IPS-11a (cell line): ENCODE measurements around the gene FCRL1.

Experiments used
- H3K4me3 ChIP-seq: one replicate; pipeline ENCODE4 v1.5.1; 2013; ENCODE audit warnings: low read depth, low read length, control low read depth

FCRL1 gene, protein sequence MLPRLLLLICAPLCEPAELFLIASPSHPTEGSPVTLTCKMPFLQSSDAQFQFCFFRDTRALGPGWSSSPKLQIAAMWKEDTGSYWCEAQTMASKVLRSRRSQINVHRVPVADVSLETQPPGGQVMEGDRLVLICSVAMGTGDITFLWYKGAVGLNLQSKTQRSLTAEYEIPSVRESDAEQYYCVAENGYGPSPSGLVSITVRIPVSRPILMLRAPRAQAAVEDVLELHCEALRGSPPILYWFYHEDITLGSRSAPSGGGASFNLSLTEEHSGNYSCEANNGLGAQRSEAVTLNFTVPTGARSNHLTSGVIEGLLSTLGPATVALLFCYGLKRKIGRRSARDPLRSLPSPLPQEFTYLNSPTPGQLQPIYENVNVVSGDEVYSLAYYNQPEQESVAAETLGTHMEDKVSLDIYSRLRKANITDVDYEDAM

DNA sequence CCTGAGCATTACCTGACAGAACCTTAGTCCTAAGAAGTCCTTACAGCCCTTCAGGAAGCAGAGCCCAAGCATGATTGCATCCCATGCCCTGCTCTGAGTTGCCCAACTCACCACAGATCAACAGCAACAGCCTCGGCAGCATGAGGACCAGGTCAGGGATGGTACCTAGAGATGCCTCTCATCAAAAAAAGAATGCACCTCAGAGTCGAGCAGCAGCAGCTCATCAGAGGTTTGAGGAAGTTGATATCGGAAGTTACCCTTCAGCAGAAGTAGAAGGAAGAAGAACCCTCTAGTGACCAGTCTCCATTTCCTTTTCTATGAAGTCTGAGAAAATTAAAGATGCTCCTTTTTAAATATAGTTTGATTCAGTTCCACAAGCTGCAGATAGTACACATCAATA lies at the start of gene FCRL1:
Gene FCRL1 (minus strand): TSS at position 225 of the 400 bp plus-strand sequence. CDS start 83 bp downstream, at position 142.
- H3K4me3 ChIP-seq, result no peak within 1 kb of the TSS

- H3K4me3 ChIP-seq, result no peak overlapping the region
Measured at GRCh38 chr1:157868654-157869053, 48.7 kb upstream of the FCRL1 start.

- no peak overlapping the region for H3K4me3 ChIP-seq
Measured at GRCh38 chr1:157862114-157863070, 42.5 kb upstream of the FCRL1 start.

DNA sequence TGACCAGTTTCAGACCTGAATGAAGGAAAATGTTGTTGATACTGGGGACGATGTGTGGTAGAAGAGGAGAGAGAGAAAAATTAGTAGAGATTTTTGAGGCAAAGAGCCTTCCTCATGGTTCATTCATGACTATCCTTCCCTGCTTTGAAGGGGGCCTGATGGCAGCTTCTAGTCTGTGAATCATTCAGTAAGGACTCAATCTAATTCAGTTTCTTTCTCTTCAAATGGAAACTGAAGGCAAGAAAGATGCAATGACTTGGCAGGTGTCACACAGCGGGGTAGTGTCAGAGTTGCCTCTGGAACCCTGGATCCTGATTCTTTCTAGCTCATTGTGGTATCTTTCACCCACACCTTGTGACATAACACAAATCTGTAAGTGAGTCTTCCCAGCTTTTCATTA lies 36.6 kb upstream of the FCRL1 start:
- no peak overlapping the region for H3K4me3 ChIP-seq

DNA sequence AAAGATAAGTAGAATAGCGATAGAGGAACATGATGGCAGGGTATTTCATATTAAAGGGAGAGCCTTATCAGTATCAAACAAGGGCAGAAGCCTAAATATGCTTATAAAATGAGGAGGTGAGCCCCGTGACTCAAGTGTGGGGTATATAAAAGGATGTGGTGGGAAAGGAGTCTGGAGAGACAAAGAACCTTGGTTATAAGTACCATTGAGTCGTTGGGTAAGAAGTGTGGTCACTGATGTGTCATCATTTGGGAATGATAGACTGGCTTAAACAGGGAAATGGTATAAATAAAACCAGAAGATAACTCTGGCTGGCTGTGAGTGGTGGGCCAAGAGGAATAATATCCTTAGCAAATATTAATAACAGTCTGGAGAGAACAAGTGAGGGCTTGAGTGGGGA lies 32.6 kb upstream of the FCRL1 start:
- no peak overlapping the region for H3K4me3 ChIP-seq

- no peak overlapping the region for H3K4me3 ChIP-seq
Measured at GRCh38 chr1:157849229-157849875, 29.4 kb upstream of the FCRL1 start.

- H3K4me3 ChIP-seq, result no peak overlapping the region
Measured at GRCh38 chr1:157844089-157844830, 24.3 kb upstream of the FCRL1 start.

GRCh38 chr1:157842939-157843338 lies 23.0 kb upstream of the FCRL1 start:
- H3K4me3 ChIP-seq, result no peak overlapping the region

DNA sequence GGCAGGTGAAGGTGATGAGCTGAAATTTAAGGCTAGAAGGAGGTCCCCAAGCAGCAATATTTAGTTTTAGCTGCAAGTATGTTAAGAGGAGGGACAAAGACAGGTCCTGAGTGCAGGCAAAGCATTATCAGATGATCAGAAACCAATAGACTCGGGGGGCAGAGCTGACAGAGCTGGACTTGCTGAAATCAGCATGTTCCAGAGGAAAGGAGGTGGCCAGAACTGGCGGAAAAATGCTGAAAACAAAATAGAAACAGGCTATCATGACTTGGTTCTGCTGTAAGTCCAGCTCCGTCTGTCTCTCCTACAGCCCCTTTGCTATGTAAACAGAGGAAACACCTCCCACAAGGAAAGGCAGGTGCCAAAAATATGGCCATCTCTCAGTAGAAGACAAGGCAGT lies 21.8 kb upstream of the FCRL1 start, which contains the start of gene CD5L:
Gene CD5L (minus strand): TSS at position 101 of the 400 bp plus-strand sequence. CDS start 107 bp downstream, outside the sequence.
- no peak within 1 kb of the TSS for H3K4me3 ChIP-seq

- H3K4me3 ChIP-seq, result no peak overlapping the region
Measured at GRCh38 chr1:157838966-157839365, 19.0 kb upstream of the FCRL1 start.

DNA sequence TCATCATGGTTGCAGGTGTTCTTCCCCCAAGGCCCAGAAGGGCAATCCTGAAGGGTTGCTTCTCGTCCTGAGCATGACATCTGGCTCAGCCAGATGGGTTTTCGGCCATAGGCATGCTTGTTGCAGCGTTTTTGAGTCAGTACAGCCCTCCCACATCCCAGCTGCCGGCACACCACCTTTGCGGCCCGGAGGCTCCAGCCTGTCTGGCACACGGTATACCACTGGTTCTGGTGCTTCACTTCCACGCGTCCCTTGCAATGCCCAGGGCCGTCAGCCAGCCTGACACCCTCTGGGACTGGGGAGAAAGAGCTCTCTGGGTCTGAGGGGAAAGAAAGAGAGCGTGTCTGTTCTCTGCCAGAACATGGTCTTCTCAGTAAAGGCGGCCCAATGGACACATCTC lies 14.5 kb upstream of the FCRL1 start:
- no peak overlapping the region for H3K4me3 ChIP-seq

DNA sequence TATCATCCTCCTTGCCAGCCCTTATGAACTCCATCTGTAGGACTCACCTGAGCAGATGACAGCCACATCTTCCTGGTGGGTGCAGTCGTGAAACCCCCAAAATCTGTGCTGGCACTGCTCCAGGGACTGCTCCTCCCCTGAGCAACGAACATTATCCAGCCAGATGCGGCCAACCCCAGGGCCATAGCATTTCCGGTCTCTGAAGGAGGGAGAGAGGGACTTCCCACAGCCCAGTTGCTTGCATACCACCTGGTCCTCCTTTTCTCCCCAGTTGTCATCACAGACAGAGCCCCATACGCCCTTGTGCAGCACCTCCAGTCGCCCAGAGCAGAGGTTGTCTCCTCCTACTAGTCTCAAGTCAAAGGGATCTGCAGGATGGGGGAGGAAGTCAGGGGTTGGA lies 13.2 kb upstream of the FCRL1 start:
- H3K4me3 ChIP-seq, result no peak overlapping the region

- no peak overlapping the region for H3K4me3 ChIP-seq
Measured at GRCh38 chr1:157831968-157832626, 12.2 kb upstream of the FCRL1 start.

DNA sequence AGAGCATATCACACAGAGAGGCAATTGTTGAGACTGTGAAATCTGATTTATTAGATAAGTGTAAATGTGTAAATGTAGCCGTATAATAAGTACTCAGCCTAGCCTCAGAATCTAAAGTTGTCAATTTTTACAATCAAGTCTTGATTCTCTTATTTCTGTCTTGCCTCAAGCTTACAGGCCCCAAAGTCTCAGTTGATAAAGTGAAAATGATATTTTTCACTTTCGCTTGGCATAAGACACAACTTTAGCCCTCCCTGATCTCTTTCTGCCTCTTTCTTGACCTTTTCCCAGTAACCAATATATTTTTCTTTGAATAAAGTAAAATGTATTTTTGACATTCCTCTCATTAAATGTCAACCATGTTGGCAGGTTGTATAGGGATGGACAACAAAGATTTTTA lies 11.0 kb upstream of the FCRL1 start:
- no peak overlapping the region for H3K4me3 ChIP-seq

GRCh38 chr1:157829711-157830110 lies 9.8 kb upstream of the FCRL1 start:
- no peak overlapping the region for H3K4me3 ChIP-seq

GRCh38 chr1:157829210-157829609 lies 9.3 kb upstream of the FCRL1 start:
- no peak overlapping the region for H3K4me3 ChIP-seq

- no peak overlapping the region for H3K4me3 ChIP-seq
Measured at GRCh38 chr1:157820299-157820698, 379 bp upstream of the FCRL1 start.

DNA sequence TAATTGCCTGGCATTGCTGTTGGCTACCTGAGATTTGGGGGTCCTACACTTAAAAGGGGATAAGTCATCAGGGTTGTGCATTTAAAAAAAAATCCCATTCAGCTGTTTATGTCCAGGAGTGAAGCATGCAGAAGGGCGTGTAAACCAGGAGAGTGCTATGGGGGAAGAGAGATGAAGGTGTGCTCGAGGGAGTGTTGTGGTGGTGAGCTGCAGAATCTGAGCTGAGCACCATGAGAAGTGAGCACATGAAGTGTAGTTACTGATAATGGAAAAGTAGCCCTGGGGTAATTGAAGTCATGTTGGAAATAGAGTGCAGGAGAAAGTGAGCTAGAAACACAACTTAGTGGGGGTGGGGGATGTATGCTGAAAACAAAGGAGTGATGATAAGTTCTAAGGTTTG lies 705 bp downstream of the FCRL1 start:
- no peak overlapping the region for H3K4me3 ChIP-seq

GRCh38 chr1:157813269-157813668 lies 6.7 kb downstream of the FCRL1 start:
- no peak overlapping the region for H3K4me3 ChIP-seq
